Measurements from ENCODE around the gene GRM8. TPM values are rescaled to one million over a fixed set of nuclear protein-coding genes. Genes with fewer than 3 reads are reported as not detected.

GRM8 gene
- total and polyA plus RNA-seq, 4 donors, result 0.28 to 4.9 (median 2.8) TPM

- Histone ChIP-seq H3K9me3 (ENCODE audit: control insufficient read depth in 4 of 4, low read length in 3 of 4) (peaks cover 0 to 4% (median 0%) of the 10 kb centered on the region in 4 donors), H3K27ac (ENCODE audit: low read depth in 1 of 2, low read length in 2 of 2) (no peak overlapping the region), H3K36me3 (ENCODE audit: control insufficient read depth in 4 of 4, insufficient read depth in 3 of 4, low read depth in 1 of 4, low read length in 3 of 4) (no peaks in the 10 kb centered on the region), H3K27me3 (ENCODE audit: control insufficient read depth in 4 of 4, insufficient read depth in 4 of 4, low read length in 3 of 4) (no peaks in the 10 kb centered on the region), H3K4me3 (ENCODE audit: low read depth in 1 of 3, low read length in 3 of 3) (no peak overlapping the region), H3K9ac (ENCODE audit: low read depth in 1 of 2, low read length in 2 of 2) (no peak overlapping the region), H3K4me1 (ENCODE audit: control insufficient read depth in 4 of 4, insufficient read depth in 4 of 4, low read length in 3 of 4) (no peaks in the 10 kb centered on the region)
- 93% methylated on average over 6 of the region's 6 CpGs for WGBS
- TF ChIP-seq HNF4A (conservative IDR thresholded peaks at IDR 0.05), result no peak
- TF ChIP-seq ATF3 (IDR thresholded peaks at IDR 0.05), result no peak
- TF ChIP-seq GABPA (IDR thresholded peaks at IDR 0.05 in 1 of 2, conservative IDR thresholded peaks at IDR 0.05 in 1 of 2), result no peak
- no peak for TF ChIP-seq TAF1 (conservative IDR thresholded peaks at IDR 0.05)
- TF ChIP-seq FOXA1 (IDR thresholded peaks at IDR 0.05), result no peak
- TF ChIP-seq EGR1 (IDR thresholded peaks at IDR 0.05; ENCODE audit: low read depth in 2 of 2), result no peak
- TF ChIP-seq CTCF (IDR thresholded peaks at IDR 0.05; ENCODE audit: low read depth, low read length, missing input control), result no peak
- no peak for TF ChIP-seq REST (IDR thresholded peaks at IDR 0.05)
- TF ChIP-seq ZBTB33 (IDR thresholded peaks at IDR 0.05), result no peak
- no peak for TF ChIP-seq NR2F2 (IDR thresholded peaks at IDR 0.05)
- no peak for TF ChIP-seq YY1 (IDR thresholded peaks at IDR 0.05)
- no peak for TF ChIP-seq RXRA (IDR thresholded peaks at IDR 0.05)
- no peak for TF ChIP-seq SP1 (IDR thresholded peaks at IDR 0.05)
- TF ChIP-seq MAX (IDR thresholded peaks at IDR 0.05), result no peak
- no peak for TF ChIP-seq FOXA2 (IDR thresholded peaks at IDR 0.05)
- no peak for TF ChIP-seq JUND (IDR thresholded peaks at IDR 0.05)
- no peak for TF ChIP-seq RAD21 (IDR thresholded peaks at IDR 0.05)
- TF ChIP-seq HNF4G (IDR thresholded peaks at IDR 0.05), result no peak
- no peak for DNase-seq (ENCODE audit: low spot score)
Observed at GRCh38 chr7:126589068-126589684, 663.6 kb downstream of the GRM8 start.
